Stimulated activated naive B cell treated with anti-CD40 and anti-IgM and Interleukin-4, amounts not matched to agents 10 μg/mL and 1 μg/mL and 100 μg/mL, for 72 hours (primary cell): Measurements from ENCODE around the gene PPFIA2.

Experiments
- ATAC-seq, 2 donors: fragments of 150-1000 bp; cut with Tn5 transposase; replicated peaks; 2 replicates each; pipeline ENCODE4 v1.10.0; 2021; ENCODE audit warnings: moderate library complexity in 1 of 2
- DNase-seq: peaks from one replicate; pipeline ENCODE4 v3.0.0; 2021
- H3K27ac Mint-ChIP-seq: one replicate; pipeline ENCODE4 v1.8.0; 2022; ENCODE audit warnings: mild to moderate bottlenecking, mixed read lengths
- H3K27me3 Mint-ChIP-seq, 2 donors: one replicate each; pipeline ENCODE4 v1.8.0; 2022; ENCODE audit warnings: mixed read lengths in 2 of 2
- H3K36me3 Mint-ChIP-seq, 2 donors: one replicate each; pipeline ENCODE4 v1.8.0; 2022; ENCODE audit warnings: mixed read lengths in 2 of 2, mild to moderate bottlenecking in 1 of 2
- H3K4me1 Mint-ChIP-seq, 2 donors: one replicate each; pipeline ENCODE4 v1.8.0; 2022; ENCODE audit warnings: mixed read lengths in 2 of 2, mild to moderate bottlenecking in 1 of 2
- H3K4me3 Mint-ChIP-seq, 2 donors: one replicate each; pipeline ENCODE4 v1.8.0; 2022; ENCODE audit warnings: mild to moderate bottlenecking in 2 of 2, mixed read lengths in 2 of 2, moderate library complexity in 1 of 2
- H3K9me3 Mint-ChIP-seq, 2 donors: one replicate each; pipeline ENCODE4 v1.8.0; 2022; ENCODE audit warnings: mixed read lengths in 2 of 2, mild to moderate bottlenecking in 1 of 2

The PPFIA2 gene

GRCh38 chr12:81403348-81403747 lies 355.8 kb downstream of the PPFIA2 start:
- DNase-seq, result no peak
- Mint-ChIP-seq H3K36me3 (no peaks in the 10 kb centered on the region), H3K27me3 (no peaks in the 10 kb centered on the region), H3K9me3 (peaks cover 0 to 4% of the 10 kb centered on the region in 2 donors), H3K27ac (no peak overlapping the region), H3K4me1 (no peaks in the 10 kb centered on the region), H3K4me3 (no peak overlapping the region)
- no peak for ATAC-seq

GRCh38 chr12:81401241-81401640 lies 357.9 kb downstream of the PPFIA2 start:
- ATAC-seq, result no peak
- no peak overlapping the region for H3K27ac Mint-ChIP-seq
- peaks cover 0 to 1% of the 10 kb centered on the region in 2 donors for H3K9me3 Mint-ChIP-seq
- no peak overlapping the region for H3K4me3 Mint-ChIP-seq
- DNase-seq, result no peak
- H3K27me3 Mint-ChIP-seq, result no peaks in the 10 kb centered on the region
- no peaks in the 10 kb centered on the region for H3K36me3 Mint-ChIP-seq
- no peaks in the 10 kb centered on the region for H3K4me1 Mint-ChIP-seq

GRCh38 chr12:81400024-81400423 lies 359.1 kb downstream of the PPFIA2 start:
- Mint-ChIP-seq H3K4me1 (no peaks in the 10 kb centered on the region), H3K36me3 (no peaks in the 10 kb centered on the region), H3K4me3 (no peak overlapping the region), H3K9me3 (peaks cover 0 to 1% of the 10 kb centered on the region in 2 donors), H3K27me3 (no peaks in the 10 kb centered on the region), H3K27ac (no peak overlapping the region)
- DNase-seq, result no peak
- ATAC-seq, result no peak

GRCh38 chr12:81395431-81395830 lies 363.7 kb downstream of the PPFIA2 start:
- no peaks in the 10 kb centered on the region for H3K36me3 Mint-ChIP-seq
- ATAC-seq (no peak), DNase-seq (no peak)
- no peaks in the 10 kb centered on the region for H3K9me3 Mint-ChIP-seq
- no peaks in the 10 kb centered on the region for H3K27me3 Mint-ChIP-seq
- no peaks in the 10 kb centered on the region for H3K4me1 Mint-ChIP-seq
- no peak overlapping the region for H3K4me3 Mint-ChIP-seq
- no peak overlapping the region for H3K27ac Mint-ChIP-seq

- Mint-ChIP-seq H3K9me3 (no peaks in the 10 kb centered on the region), H3K4me3 (no peak overlapping the region), H3K27ac (no peak overlapping the region), H3K4me1 (no peaks in the 10 kb centered on the region), H3K27me3 (no peaks in the 10 kb centered on the region), H3K36me3 (no peaks in the 10 kb centered on the region)
- DNase-seq, result no peak
- no peak for ATAC-seq
These were observed 369.5 kb downstream of the PPFIA2 start for GRCh38 chr12:81389550-81390099.

- no peaks in the 10 kb centered on the region for H3K27me3 Mint-ChIP-seq
These were observed 373.0 kb downstream of the PPFIA2 start for GRCh38 chr12:81386101-81386500.

GRCh38 chr12:81381951-81382350 lies 377.2 kb downstream of the PPFIA2 start:
- no peak for ATAC-seq
- Mint-ChIP-seq H3K4me3 (no peak overlapping the region), H3K27me3 (no peaks in the 10 kb centered on the region), H3K4me1 (no peaks in the 10 kb centered on the region), H3K9me3 (peaks cover 0 to 2% of the 10 kb centered on the region in 2 donors), H3K27ac (no peak overlapping the region), H3K36me3 (no peaks in the 10 kb centered on the region)
- no peak for DNase-seq

More at GRCh38 chr12:81386101-81386500, 373.0 kb downstream of the PPFIA2 start:
- Mint-ChIP-seq H3K36me3 (no peaks in the 10 kb centered on the region), H3K4me1 (no peaks in the 10 kb centered on the region), H3K9me3 (no peaks in the 10 kb centered on the region), H3K4me3 (no peak overlapping the region), H3K27ac (no peak overlapping the region)
- ATAC-seq (no peak), DNase-seq (no peak)

GRCh38 chr12:81378601-81379285 lies 380.4 kb downstream of the PPFIA2 start:
- H3K4me1 Mint-ChIP-seq, result no peaks in the 10 kb centered on the region
- no peaks in the 10 kb centered on the region for H3K27me3 Mint-ChIP-seq

GRCh38 chr12:81377771-81378170 lies 381.4 kb downstream of the PPFIA2 start:
- Mint-ChIP-seq H3K4me1 (no peaks in the 10 kb centered on the region), H3K4me3 (no peak overlapping the region), H3K9me3 (peaks cover 0 to 2% of the 10 kb centered on the region in 2 donors), H3K36me3 (no peaks in the 10 kb centered on the region), H3K27ac (no peak overlapping the region), H3K27me3 (no peaks in the 10 kb centered on the region)
- ATAC-seq (no peak), DNase-seq (no peak)

More at GRCh38 chr12:81378601-81379285, 380.4 kb downstream of the PPFIA2 start:
- H3K9me3 Mint-ChIP-seq, result peaks cover 0 to 2% of the 10 kb centered on the region in 2 donors
- no peak overlapping the region for H3K4me3 Mint-ChIP-seq
- no peak for DNase-seq
- no peak overlapping the region for H3K27ac Mint-ChIP-seq
- ATAC-seq, result no peak
- H3K36me3 Mint-ChIP-seq, result no peaks in the 10 kb centered on the region

- no peak overlapping the region for H3K27ac Mint-ChIP-seq
- no peak for ATAC-seq
- no peaks in the 10 kb centered on the region for H3K27me3 Mint-ChIP-seq
- DNase-seq, result no peak
- no peaks in the 10 kb centered on the region for H3K4me1 Mint-ChIP-seq
- no peaks in the 10 kb centered on the region for H3K36me3 Mint-ChIP-seq
- H3K4me3 Mint-ChIP-seq, result no peak overlapping the region
- H3K9me3 Mint-ChIP-seq, result peaks cover 0 to 2% of the 10 kb centered on the region in 2 donors
These were observed 383.2 kb downstream of the PPFIA2 start for GRCh38 chr12:81375969-81376368.

GRCh38 chr12:81370456-81370855 lies 388.7 kb downstream of the PPFIA2 start:
- Mint-ChIP-seq H3K4me3 (no peak overlapping the region), H3K4me1 (no peaks in the 10 kb centered on the region), H3K9me3 (no peaks in the 10 kb centered on the region), H3K27ac (no peak overlapping the region), H3K36me3 (no peaks in the 10 kb centered on the region), H3K27me3 (no peaks in the 10 kb centered on the region)
- DNase-seq (no peak), ATAC-seq (no peak)

GRCh38 chr12:81369175-81369574 lies 390.0 kb downstream of the PPFIA2 start:
- Mint-ChIP-seq H3K4me1 (no peaks in the 10 kb centered on the region), H3K27me3 (no peaks in the 10 kb centered on the region), H3K36me3 (no peaks in the 10 kb centered on the region), H3K4me3 (no peak overlapping the region), H3K9me3 (no peaks in the 10 kb centered on the region), H3K27ac (no peak overlapping the region)
- DNase-seq, result no peak
- ATAC-seq, result no peak

GRCh38 chr12:81365284-81365683 lies 393.9 kb downstream of the PPFIA2 start:
- ATAC-seq (no peak), DNase-seq (no peak)
- Mint-ChIP-seq H3K36me3 (no peaks in the 10 kb centered on the region), H3K27me3 (no peaks in the 10 kb centered on the region), H3K9me3 (no peaks in the 10 kb centered on the region), H3K27ac (no peak overlapping the region), H3K4me1 (no peaks in the 10 kb centered on the region), H3K4me3 (no peak overlapping the region)

- Mint-ChIP-seq H3K27ac (no peak overlapping the region), H3K4me1 (no peaks in the 10 kb centered on the region), H3K9me3 (no peaks in the 10 kb centered on the region), H3K4me3 (no peak overlapping the region), H3K36me3 (no peaks in the 10 kb centered on the region), H3K27me3 (no peaks in the 10 kb centered on the region)
- ATAC-seq, result no peak
- no peak for DNase-seq
These were observed 398.2 kb downstream of the PPFIA2 start for GRCh38 chr12:81360916-81361315.

- Mint-ChIP-seq H3K9me3 (no peaks in the 10 kb centered on the region), H3K27ac (no peak overlapping the region), H3K4me3 (no peak overlapping the region), H3K4me1 (no peaks in the 10 kb centered on the region), H3K36me3 (no peaks in the 10 kb centered on the region), H3K27me3 (no peaks in the 10 kb centered on the region)
- DNase-seq (no peak), ATAC-seq (no peak)
These were observed 399.4 kb downstream of the PPFIA2 start for GRCh38 chr12:81359736-81360135.
